ENCODE measurements around the gene EQTN.

GRCh38 chr9:27273186-27273585, 23.8 kb downstream of the EQTN start:
- TF ChIP-seq CBX5 (IDR thresholded peaks at IDR 0.05; ENCODE audit: low read depth, low read length) (no peak), CTCF (IDR thresholded peaks at IDR 0.05; ENCODE audit: control extremely low read depth in 1 of 3, insufficient read depth in 1 of 3, low read depth in 1 of 3, low read length in 3 of 3) (no peak)

Measured in H1 (cell line).